WTC11 (cell line): Measurements from ENCODE around the gene ST6GAL1. TPM values are rescaled to one million over a fixed set of nuclear protein-coding genes. Genes with fewer than 3 reads are reported as not detected.

Experiments used
- ATAC-seq: fragments of 200-7000 bp; cut with Tn5 transposase; 2 replicates; pipeline ENCODE4 v1.10.0; 2021; ENCODE audit warnings: mild to moderate bottlenecking, moderate library complexity
- CTCF ChIA-PET: fragments of 300-600 bp; sonication (Branson Sonifier 250); formaldehyde crosslinking; loops from one replicate; lab custom pipeline; 2021; ENCODE audit warnings: antibody characterized with exemption; lab: Charles Lee
- POLR2A ChIA-PET: fragments of 350-600 bp; sonication (Branson Sonifier 250); formaldehyde crosslinking; loops from one replicate; lab custom pipeline; 2021; ENCODE audit warnings: antibody characterized with exemption; lab: Charles Lee
- DNase-seq: peaks from one replicate; pipeline ENCODE4 v3.0.0; 2021; ENCODE audit warnings: low spot score
- H3K27ac Mint-ChIP-seq: 2 replicates; pipeline ENCODE4 v1.8.0; 2021; ENCODE audit warnings: mixed read lengths
- H3K27me3 Mint-ChIP-seq: 2 replicates; pipeline ENCODE4 v1.8.0; 2021; ENCODE audit warnings: low read depth, mild to moderate bottlenecking, moderate library complexity, mixed read lengths
- H3K36me3 Mint-ChIP-seq: 2 replicates; pipeline ENCODE4 v1.8.0; 2021; ENCODE audit warnings: mixed read lengths
- H3K4me1 Mint-ChIP-seq: 2 replicates; pipeline ENCODE4 v1.8.0; 2022; ENCODE audit warnings: mixed read lengths
- H3K4me3 Mint-ChIP-seq: 2 replicates; pipeline ENCODE4 v1.8.0; 2021; ENCODE audit warnings: mild to moderate bottlenecking, moderate library complexity, mixed read lengths
- H3K9me3 Mint-ChIP-seq: 2 replicates; pipeline ENCODE4 v1.8.0; 2021; ENCODE audit warnings: mixed read lengths
- AR ChIP-seq: fragments of 250-450 bp; sonication (Bioruptor Pico); IDR thresholded peaks from 2 replicates; pipeline ENCODE4 v1.9.0; 2021; ENCODE audit warnings: mild to moderate bottlenecking
- CREB1 ChIP-seq: sonication (generic); formaldehyde crosslinking; IDR thresholded peaks from 2 replicates; pipeline ENCODE4 v1.8.0; 2023; ENCODE audit warnings: mild to moderate bottlenecking, missing genetic modification reagents
- EMX1 ChIP-seq: fragments of 250-450 bp; sonication (Bioruptor Pico); IDR thresholded peaks from 2 replicates; pipeline ENCODE4 v1.8.0; 2021; ENCODE audit warnings: mild to moderate bottlenecking
- FOXP4 ChIP-seq: sonication (generic); formaldehyde crosslinking; IDR thresholded peaks from 2 replicates; pipeline ENCODE4 v1.8.0; 2022; ENCODE audit warnings: mild to moderate bottlenecking, missing genetic modification reagents
- HMGA2 ChIP-seq: fragments of 250-450 bp; sonication (Bioruptor Pico); IDR thresholded peaks from 2 replicates; pipeline ENCODE4 v1.4.0; 2021; ENCODE audit warnings: mild to moderate bottlenecking, moderate library complexity
- OVOL2 ChIP-seq: fragments of 250-450 bp; sonication (Bioruptor Pico); IDR thresholded peaks from 2 replicates; pipeline ENCODE4 v1.9.0; 2021; ENCODE audit warnings: mild to moderate bottlenecking, borderline replicate concordance
- SMAD3 ChIP-seq: sonication (generic); formaldehyde crosslinking; IDR thresholded peaks from 2 replicates; pipeline ENCODE4 v1.8.0; 2022; ENCODE audit warnings: missing genetic modification reagents, mild to moderate bottlenecking, borderline replicate concordance
- SMAD4 ChIP-seq: sonication (generic); formaldehyde crosslinking; IDR thresholded peaks from 2 replicates; pipeline ENCODE4 v1.8.0; 2022; ENCODE audit warnings: mild to moderate bottlenecking, missing genetic modification reagents
- SP1 ChIP-seq: sonication (generic); formaldehyde crosslinking; conservative IDR thresholded peaks from 2 replicates; pipeline ENCODE4 v1.8.1; 2022; ENCODE audit warnings: missing genetic modification reagents
- TCF7 ChIP-seq: sonication (generic); formaldehyde crosslinking; IDR thresholded peaks from 2 replicates; pipeline ENCODE4 v1.8.0; 2022; ENCODE audit warnings: mild to moderate bottlenecking, low read depth, missing genetic modification reagents, moderate library complexity
- TEAD4 ChIP-seq: sonication (generic); formaldehyde crosslinking; IDR thresholded peaks from 2 replicates; pipeline ENCODE4 v1.8.0; 2022; ENCODE audit warnings: mild to moderate bottlenecking, missing genetic modification reagents
- ZNF671 ChIP-seq: fragments of 250-450 bp; sonication (Bioruptor Pico); IDR thresholded peaks from 2 replicates; pipeline ENCODE4 v1.8.0; 2021; ENCODE audit warnings: mild to moderate bottlenecking
- total RNA-seq: library from RNA; stranded (reverse); gene quantifications from 3 replicates; pipeline ENCODE4 v1.2.3, GENCODE V29; 2021
- TF ChIP-seq, protein P1 (sequence below): sonication (generic); formaldehyde crosslinking; IDR thresholded peaks from 2 replicates; pipeline ENCODE4 v1.8.1; 2022; ENCODE audit warnings: missing genetic modification reagents, borderline replicate concordance
- TF ChIP-seq, protein P2 (sequence below): sonication (generic); formaldehyde crosslinking; IDR thresholded peaks from 2 replicates; pipeline ENCODE4 v1.8.0; 2022; ENCODE audit warnings: mild to moderate bottlenecking, missing genetic modification reagents
- TF ChIP-seq, protein P3 (sequence below): fragments of 250-450 bp; sonication (Bioruptor Pico); IDR thresholded peaks from 2 replicates; pipeline ENCODE4 v2.1.2; 2022; ENCODE audit warnings: mild to moderate bottlenecking, moderate library complexity
- TF ChIP-seq, protein P4 (sequence below): sonication (generic); formaldehyde crosslinking; IDR thresholded peaks from 2 replicates; pipeline ENCODE4 v1.8.1; 2023; ENCODE audit warnings: mild to moderate bottlenecking, missing genetic modification reagents
- TF ChIP-seq, protein P5 (sequence below): sonication (generic); formaldehyde crosslinking; IDR thresholded peaks from 2 replicates; pipeline ENCODE4 v1.8.0; 2023; ENCODE audit warnings: mild to moderate bottlenecking, missing genetic modification reagents

Gene ST6GAL1
- total RNA-seq, 1 experiment from 2014 or later: 87.5 TPM

DNA sequence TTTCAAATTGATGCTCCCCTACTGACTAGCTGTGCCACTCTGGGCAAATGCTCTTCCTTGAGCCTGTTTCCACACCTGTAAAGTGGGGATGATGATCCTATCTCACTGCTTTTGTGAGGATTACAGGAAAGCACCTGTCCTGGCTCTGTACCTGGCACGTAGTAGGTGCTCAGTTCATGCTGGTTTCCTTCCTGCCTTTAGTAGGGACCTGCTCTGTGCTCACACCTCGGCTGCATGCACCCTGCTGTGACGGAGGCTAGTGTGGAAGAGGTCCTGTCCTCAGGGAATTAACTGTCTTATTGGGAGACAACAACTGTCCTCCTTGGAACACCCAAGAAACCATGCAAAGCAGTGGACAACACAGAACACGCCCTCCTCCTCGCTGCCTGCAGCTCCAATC, 147.2 kb downstream of the ST6GAL1 start (continued):
- TF ChIP-seq AR (CRISPR knock-in tag) (no peak), SMAD3 (no peak), SP1 (CRISPR knock-in tag) (no peak), ZNF671 (no peak)
- TF ChIP-seq, protein P1, sequence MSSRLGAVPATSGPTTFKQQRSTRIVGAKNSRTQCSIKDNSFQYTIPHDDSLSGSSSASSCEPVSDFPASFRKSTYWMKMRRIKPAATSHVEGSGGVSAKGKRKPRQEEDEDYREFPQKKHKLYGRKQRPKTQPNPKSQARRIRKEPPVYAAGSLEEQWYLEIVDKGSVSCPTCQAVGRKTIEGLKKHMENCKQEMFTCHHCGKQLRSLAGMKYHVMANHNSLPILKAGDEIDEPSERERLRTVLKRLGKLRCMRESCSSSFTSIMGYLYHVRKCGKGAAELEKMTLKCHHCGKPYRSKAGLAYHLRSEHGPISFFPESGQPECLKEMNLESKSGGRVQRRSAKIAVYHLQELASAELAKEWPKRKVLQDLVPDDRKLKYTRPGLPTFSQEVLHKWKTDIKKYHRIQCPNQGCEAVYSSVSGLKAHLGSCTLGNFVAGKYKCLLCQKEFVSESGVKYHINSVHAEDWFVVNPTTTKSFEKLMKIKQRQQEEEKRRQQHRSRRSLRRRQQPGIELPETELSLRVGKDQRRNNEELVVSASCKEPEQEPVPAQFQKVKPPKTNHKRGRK (CRISPR knock-in tag): no peak
- TF ChIP-seq, protein P2, sequence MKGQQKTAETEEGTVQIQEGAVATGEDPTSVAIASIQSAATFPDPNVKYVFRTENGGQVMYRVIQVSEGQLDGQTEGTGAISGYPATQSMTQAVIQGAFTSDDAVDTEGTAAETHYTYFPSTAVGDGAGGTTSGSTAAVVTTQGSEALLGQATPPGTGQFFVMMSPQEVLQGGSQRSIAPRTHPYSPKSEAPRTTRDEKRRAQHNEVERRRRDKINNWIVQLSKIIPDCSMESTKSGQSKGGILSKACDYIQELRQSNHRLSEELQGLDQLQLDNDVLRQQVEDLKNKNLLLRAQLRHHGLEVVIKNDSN: no peak
- TF ChIP-seq, protein P3, sequence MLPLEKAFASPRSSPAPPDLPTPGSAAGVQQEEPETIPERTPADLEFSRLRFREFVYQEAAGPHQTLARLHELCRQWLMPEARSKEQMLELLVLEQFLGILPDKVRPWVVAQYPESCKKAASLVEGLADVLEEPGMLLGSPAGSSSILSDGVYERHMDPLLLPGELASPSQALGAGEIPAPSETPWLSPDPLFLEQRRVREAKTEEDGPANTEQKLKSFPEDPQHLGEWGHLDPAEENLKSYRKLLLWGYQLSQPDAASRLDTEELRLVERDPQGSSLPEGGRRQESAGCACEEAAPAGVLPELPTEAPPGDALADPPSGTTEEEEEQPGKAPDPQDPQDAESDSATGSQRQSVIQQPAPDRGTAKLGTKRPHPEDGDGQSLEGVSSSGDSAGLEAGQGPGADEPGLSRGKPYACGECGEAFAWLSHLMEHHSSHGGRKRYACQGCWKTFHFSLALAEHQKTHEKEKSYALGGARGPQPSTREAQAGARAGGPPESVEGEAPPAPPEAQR (CRISPR knock-in tag): no peak
- TF ChIP-seq, all 79 proteins: peak for 0

- ATAC-seq: peak; percentile 42
- Mint-ChIP-seq H3K27ac (peak overlapping the region; percentile 51; the same call in 1 of the 2 replicates), H3K36me3 (peaks cover 39% of the 10 kb centered on the region), H3K27me3 (no peaks in the 10 kb centered on the region), H3K9me3 (no peaks in the 10 kb centered on the region), H3K4me1 (peaks cover 33% of the 10 kb centered on the region), H3K4me3 (no peak overlapping the region)
- ChIA-PET POLR2A (no interaction called here), CTCF (no interaction called here)
- TF ChIP-seq TEAD4: no peak
- no peak for TF ChIP-seq OVOL2
- TF ChIP-seq EMX1 (CRISPR knock-in tag): no peak
- TF ChIP-seq, protein P1 (CRISPR knock-in tag): no peak
- TF ChIP-seq HMGA2 (CRISPR knock-in tag): no peak
- TF ChIP-seq, protein P4, sequence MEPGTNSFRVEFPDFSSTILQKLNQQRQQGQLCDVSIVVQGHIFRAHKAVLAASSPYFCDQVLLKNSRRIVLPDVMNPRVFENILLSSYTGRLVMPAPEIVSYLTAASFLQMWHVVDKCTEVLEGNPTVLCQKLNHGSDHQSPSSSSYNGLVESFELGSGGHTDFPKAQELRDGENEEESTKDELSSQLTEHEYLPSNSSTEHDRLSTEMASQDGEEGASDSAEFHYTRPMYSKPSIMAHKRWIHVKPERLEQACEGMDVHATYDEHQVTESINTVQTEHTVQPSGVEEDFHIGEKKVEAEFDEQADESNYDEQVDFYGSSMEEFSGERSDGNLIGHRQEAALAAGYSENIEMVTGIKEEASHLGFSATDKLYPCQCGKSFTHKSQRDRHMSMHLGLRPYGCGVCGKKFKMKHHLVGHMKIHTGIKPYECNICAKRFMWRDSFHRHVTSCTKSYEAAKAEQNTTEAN (CRISPR knock-in tag): no peak
- TF ChIP-seq, protein P5, sequence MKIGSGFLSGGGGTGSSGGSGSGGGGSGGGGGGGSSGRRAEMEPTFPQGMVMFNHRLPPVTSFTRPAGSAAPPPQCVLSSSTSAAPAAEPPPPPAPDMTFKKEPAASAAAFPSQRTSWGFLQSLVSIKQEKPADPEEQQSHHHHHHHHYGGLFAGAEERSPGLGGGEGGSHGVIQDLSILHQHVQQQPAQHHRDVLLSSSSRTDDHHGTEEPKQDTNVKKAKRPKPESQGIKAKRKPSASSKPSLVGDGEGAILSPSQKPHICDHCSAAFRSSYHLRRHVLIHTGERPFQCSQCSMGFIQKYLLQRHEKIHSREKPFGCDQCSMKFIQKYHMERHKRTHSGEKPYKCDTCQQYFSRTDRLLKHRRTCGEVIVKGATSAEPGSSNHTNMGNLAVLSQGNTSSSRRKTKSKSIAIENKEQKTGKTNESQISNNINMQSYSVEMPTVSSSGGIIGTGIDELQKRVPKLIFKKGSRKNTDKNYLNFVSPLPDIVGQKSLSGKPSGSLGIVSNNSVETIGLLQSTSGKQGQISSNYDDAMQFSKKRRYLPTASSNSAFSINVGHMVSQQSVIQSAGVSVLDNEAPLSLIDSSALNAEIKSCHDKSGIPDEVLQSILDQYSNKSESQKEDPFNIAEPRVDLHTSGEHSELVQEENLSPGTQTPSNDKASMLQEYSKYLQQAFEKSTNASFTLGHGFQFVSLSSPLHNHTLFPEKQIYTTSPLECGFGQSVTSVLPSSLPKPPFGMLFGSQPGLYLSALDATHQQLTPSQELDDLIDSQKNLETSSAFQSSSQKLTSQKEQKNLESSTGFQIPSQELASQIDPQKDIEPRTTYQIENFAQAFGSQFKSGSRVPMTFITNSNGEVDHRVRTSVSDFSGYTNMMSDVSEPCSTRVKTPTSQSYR (CRISPR knock-in tag): no peak
- no peak for TF ChIP-seq SP1 (CRISPR knock-in tag)
- TF ChIP-seq FOXP4 (CRISPR knock-in tag): no peak
- TF ChIP-seq TCF7: no peak
- no peak for TF ChIP-seq CREB1 (CRISPR knock-in tag)
- TF ChIP-seq SMAD4 (CRISPR knock-in tag): no peak
- DNase-seq: no peak
These were observed 149.0 kb downstream of the ST6GAL1 start for GRCh38 chr3:187079090-187080022.
